Liver (tissue), 9 donors: Measurements from ENCODE around the gene ELMO2. TPM values are rescaled to one million over a fixed set of nuclear protein-coding genes. Genes with fewer than 3 reads are reported as not detected.

Experiments
- DNase-seq: peaks from one replicate; pipeline ENCODE4 v3.0.0-alpha.2; 2017; ENCODE audit warnings: low spot score
- H3K27ac ChIP-seq, 2 donors: one replicate each; pipeline ENCODE4 v1.7.0; 2013; ENCODE audit warnings: inconsistent platforms in 2 of 2, low read length in 2 of 2, control low read depth in 1 of 2, low read depth in 1 of 2, mild to moderate bottlenecking in 1 of 2
- H3K27me3 ChIP-seq, 4 donors: one replicate each; pipeline versions ENCODE4 v1.6.1 to v1.7.0; 2013; ENCODE audit warnings: low read length in 3 of 4, inconsistent platforms in 1 of 4, mild to moderate bottlenecking in 1 of 4, moderate library complexity in 1 of 4; ENCODE audit not compliant: control insufficient read depth in 4 of 4, insufficient read depth in 4 of 4
- H3K36me3 ChIP-seq, 4 donors: one replicate each; pipeline versions ENCODE4 v1.6.1 to v1.7.0; 2013; ENCODE audit warnings: low read length in 3 of 4, mild to moderate bottlenecking in 3 of 4, low read depth in 1 of 4, moderate library complexity in 1 of 4; ENCODE audit not compliant: control insufficient read depth in 4 of 4, insufficient read depth in 3 of 4
- H3K4me1 ChIP-seq, 4 donors: one replicate each; pipeline versions ENCODE4 v1.6.1 to v1.7.0; 2013; ENCODE audit warnings: low read length in 3 of 4, mild to moderate bottlenecking in 3 of 4, moderate library complexity in 1 of 4; ENCODE audit not compliant: control insufficient read depth in 4 of 4, insufficient read depth in 4 of 4
- H3K4me3 ChIP-seq, 3 donors: one replicate each; pipeline versions ENCODE4 v1.6.1 to v1.7.0; 2013; ENCODE audit warnings: low read length in 3 of 3, control low read depth in 1 of 3, low read depth in 1 of 3, mild to moderate bottlenecking in 1 of 3
- H3K9ac ChIP-seq, 2 donors: one replicate each; pipeline ENCODE4 v1.7.0; 2013; ENCODE audit warnings: low read length in 2 of 2, mild to moderate bottlenecking in 2 of 2, moderate library complexity in 2 of 2, control low read depth in 1 of 2, low read depth in 1 of 2
- H3K9me3 ChIP-seq, 4 donors: one replicate each; pipeline versions ENCODE4 v1.6.1 to v1.7.0; 2013; ENCODE audit warnings: low read length in 3 of 4; ENCODE audit not compliant: control insufficient read depth in 4 of 4
- CTCF ChIP-seq: fragments of 150-350 bp; IDR thresholded peaks from 2 replicates; pipeline ENCODE4 v1.5.1; 2017; ENCODE audit warnings: improper control_type of control experiment, low read depth, low read length; ENCODE audit not compliant: missing input control
- FOXA1 ChIP-seq: IDR thresholded peaks from 2 replicates; pipeline ENCODE4 v1.6.1; 2016; ENCODE audit warnings: antibody characterized with exemption
- FOXA2 ChIP-seq: IDR thresholded peaks from 2 replicates; pipeline ENCODE4 v1.6.1; 2016; ENCODE audit warnings: antibody characterized with exemption
- GABPA ChIP-seq, 2 donors: IDR thresholded peaks in 1 of 2; conservative IDR thresholded peaks in 1 of 2; 2 replicates each; pipeline ENCODE4 v1.6.1; 2016; ENCODE audit warnings: antibody characterized with exemption in 2 of 2, mild to moderate bottlenecking in 1 of 2, moderate library complexity in 1 of 2
- HNF4A ChIP-seq, 2 donors: conservative IDR thresholded peaks; 2 replicates each; pipeline ENCODE4 v1.6.1; 2016; ENCODE audit warnings: antibody characterized with exemption in 2 of 2, mild to moderate bottlenecking in 2 of 2
- HNF4G ChIP-seq: IDR thresholded peaks from 2 replicates; pipeline ENCODE4 v1.6.1; 2016; ENCODE audit warnings: antibody characterized with exemption
- JUND ChIP-seq, 2 donors: IDR thresholded peaks; 2 replicates each; pipeline ENCODE4 v1.6.1; 2016; ENCODE audit warnings: antibody characterized with exemption in 2 of 2
- NR2F2 ChIP-seq: IDR thresholded peaks from 2 replicates; pipeline ENCODE4 v1.6.1; 2016; ENCODE audit warnings: antibody characterized with exemption
- RAD21 ChIP-seq, 2 donors: IDR thresholded peaks; 2 replicates each; pipeline ENCODE4 v1.6.1; 2016; ENCODE audit warnings: antibody characterized with exemption in 2 of 2, mild to moderate bottlenecking in 2 of 2
- RXRA ChIP-seq, 2 donors: IDR thresholded peaks; 2 replicates each; pipeline ENCODE4 v1.6.1; 2017 to 2018; ENCODE audit warnings: antibody characterized with exemption in 2 of 2, mild to moderate bottlenecking in 1 of 2
- SP1 ChIP-seq: IDR thresholded peaks from 2 replicates; pipeline ENCODE4 v1.6.1; 2018; ENCODE audit warnings: antibody characterized with exemption, mild to moderate bottlenecking
- TAF1 ChIP-seq: conservative IDR thresholded peaks from 2 replicates; pipeline ENCODE4 v1.6.1; 2016; ENCODE audit warnings: antibody characterized with exemption, mild to moderate bottlenecking
- YY1 ChIP-seq: IDR thresholded peaks from 2 replicates; pipeline ENCODE4 v1.6.1; 2016; ENCODE audit warnings: antibody characterized with exemption, mild to moderate bottlenecking
- WGBS: extraction: QIAGEN DNeasy Blood & Tissue Kit; methylation state at CpG from one replicate; pipeline ENCODE4 v1.1.7; 2013; 5-methylcytosine and 5-hydroxymethylcytosine counted together
- polyA plus RNA-seq, 2 donors: library from polyadenylated mRNA; stranded (reverse) in 1 of 2; unstranded in 1 of 2; fragments of 200-250 nt in 1 of 2; fragments of >200 nt in 1 of 2; fragmentation: Nextera tagmentation in 1 of 2; extraction: Ambion mirVana in 1 of 2; gene quantifications; one replicate each; pipeline versions ENCODE4 v1.2.1 to v1.2.3, GENCODE V29; 2013 to 2015
- total RNA-seq, 2 donors: library from RNA; depleted of rRNA; stranded (reverse); fragments of >200 nt; gene quantifications; one replicate each; pipeline ENCODE4 v1.2.3, GENCODE V29; 2014
- TF ChIP-seq, protein P1 (sequence below): IDR thresholded peaks from 2 replicates; pipeline ENCODE4 v1.6.1; 2016; ENCODE audit warnings: antibody characterized with exemption
- TF ChIP-seq, protein P2 (sequence below): IDR thresholded peaks from 2 replicates; pipeline ENCODE4 v1.6.1; 2016; ENCODE audit warnings: antibody characterized with exemption, mild to moderate bottlenecking
- TF ChIP-seq, protein P3 (sequence below): IDR thresholded peaks from 2 replicates; pipeline ENCODE4 v1.6.1; 2016; ENCODE audit warnings: antibody characterized with exemption
- TF ChIP-seq, protein P4 (sequence below): IDR thresholded peaks from 2 replicates; pipeline ENCODE4 v1.6.1; 2016; ENCODE audit warnings: antibody characterized with exemption
- donor health status: healthy.
- donor health status: healthy.
- donor health status: healthy.
- donor health status: healthy.
- donor health status: healthy.

Gene ELMO2
- total and polyA plus RNA-seq, 4 donors = 7.9 to 16.0 (median 13.9) TPM

DNA sequence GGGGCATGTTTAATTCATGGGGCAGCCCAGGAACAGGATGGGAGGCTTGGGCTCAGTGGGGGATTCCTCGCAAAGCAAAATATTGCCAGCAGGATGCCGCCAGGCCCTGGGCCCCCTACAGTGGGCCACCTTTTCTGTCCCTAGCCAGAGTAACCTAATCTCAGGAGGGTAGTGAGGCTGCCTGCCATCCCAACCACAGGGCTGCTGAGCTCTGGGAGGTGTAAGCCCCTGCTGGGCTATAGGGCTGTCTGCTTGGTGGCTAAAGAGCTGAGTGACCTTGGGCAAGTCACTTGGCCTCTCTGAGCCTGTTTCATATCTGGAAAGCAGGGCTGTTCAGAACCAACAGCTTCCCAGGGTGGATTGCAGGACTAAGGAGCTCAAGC is 62.4 kb downstream of the ELMO2 start:
- no peak for TF ChIP-seq CTCF
- TF ChIP-seq, protein P1, sequence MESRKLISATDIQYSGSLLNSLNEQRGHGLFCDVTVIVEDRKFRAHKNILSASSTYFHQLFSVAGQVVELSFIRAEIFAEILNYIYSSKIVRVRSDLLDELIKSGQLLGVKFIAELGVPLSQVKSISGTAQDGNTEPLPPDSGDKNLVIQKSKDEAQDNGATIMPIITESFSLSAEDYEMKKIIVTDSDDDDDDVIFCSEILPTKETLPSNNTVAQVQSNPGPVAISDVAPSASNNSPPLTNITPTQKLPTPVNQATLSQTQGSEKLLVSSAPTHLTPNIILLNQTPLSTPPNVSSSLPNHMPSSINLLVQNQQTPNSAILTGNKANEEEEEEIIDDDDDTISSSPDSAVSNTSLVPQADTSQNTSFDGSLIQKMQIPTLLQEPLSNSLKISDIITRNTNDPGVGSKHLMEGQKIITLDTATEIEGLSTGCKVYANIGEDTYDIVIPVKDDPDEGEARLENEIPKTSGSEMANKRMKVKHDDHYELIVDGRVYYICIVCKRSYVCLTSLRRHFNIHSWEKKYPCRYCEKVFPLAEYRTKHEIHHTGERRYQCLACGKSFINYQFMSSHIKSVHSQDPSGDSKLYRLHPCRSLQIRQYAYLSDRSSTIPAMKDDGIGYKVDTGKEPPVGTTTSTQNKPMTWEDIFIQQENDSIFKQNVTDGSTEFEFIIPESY = no peak
- TF ChIP-seq NR2F2 = no peak
- TF ChIP-seq, protein P2, sequence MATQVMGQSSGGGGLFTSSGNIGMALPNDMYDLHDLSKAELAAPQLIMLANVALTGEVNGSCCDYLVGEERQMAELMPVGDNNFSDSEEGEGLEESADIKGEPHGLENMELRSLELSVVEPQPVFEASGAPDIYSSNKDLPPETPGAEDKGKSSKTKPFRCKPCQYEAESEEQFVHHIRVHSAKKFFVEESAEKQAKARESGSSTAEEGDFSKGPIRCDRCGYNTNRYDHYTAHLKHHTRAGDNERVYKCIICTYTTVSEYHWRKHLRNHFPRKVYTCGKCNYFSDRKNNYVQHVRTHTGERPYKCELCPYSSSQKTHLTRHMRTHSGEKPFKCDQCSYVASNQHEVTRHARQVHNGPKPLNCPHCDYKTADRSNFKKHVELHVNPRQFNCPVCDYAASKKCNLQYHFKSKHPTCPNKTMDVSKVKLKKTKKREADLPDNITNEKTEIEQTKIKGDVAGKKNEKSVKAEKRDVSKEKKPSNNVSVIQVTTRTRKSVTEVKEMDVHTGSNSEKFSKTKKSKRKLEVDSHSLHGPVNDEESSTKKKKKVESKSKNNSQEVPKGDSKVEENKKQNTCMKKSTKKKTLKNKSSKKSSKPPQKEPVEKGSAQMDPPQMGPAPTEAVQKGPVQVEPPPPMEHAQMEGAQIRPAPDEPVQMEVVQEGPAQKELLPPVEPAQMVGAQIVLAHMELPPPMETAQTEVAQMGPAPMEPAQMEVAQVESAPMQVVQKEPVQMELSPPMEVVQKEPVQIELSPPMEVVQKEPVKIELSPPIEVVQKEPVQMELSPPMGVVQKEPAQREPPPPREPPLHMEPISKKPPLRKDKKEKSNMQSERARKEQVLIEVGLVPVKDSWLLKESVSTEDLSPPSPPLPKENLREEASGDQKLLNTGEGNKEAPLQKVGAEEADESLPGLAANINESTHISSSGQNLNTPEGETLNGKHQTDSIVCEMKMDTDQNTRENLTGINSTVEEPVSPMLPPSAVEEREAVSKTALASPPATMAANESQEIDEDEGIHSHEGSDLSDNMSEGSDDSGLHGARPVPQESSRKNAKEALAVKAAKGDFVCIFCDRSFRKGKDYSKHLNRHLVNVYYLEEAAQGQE = no peak
- TF ChIP-seq, protein P3, sequence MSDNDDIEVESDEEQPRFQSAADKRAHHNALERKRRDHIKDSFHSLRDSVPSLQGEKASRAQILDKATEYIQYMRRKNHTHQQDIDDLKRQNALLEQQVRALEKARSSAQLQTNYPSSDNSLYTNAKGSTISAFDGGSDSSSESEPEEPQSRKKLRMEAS = no peak
- TF ChIP-seq, protein P4, sequence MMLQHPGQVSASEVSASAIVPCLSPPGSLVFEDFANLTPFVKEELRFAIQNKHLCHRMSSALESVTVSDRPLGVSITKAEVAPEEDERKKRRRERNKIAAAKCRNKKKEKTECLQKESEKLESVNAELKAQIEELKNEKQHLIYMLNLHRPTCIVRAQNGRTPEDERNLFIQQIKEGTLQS = no peak
- TF ChIP-seq RXRA (IDR thresholded peaks at IDR 0.05) = no peak
- TF ChIP-seq FOXA1 = no peak
- no peak for TF ChIP-seq YY1
- no peak for TF ChIP-seq RAD21 (IDR thresholded peaks at IDR 0.05)
- no peak for TF ChIP-seq HNF4G
- TF ChIP-seq HNF4A (conservative IDR thresholded peaks at IDR 0.05) = no peak
- TF ChIP-seq GABPA (IDR thresholded peaks at IDR 0.05 in 1 of 2, conservative IDR thresholded peaks at IDR 0.05 in 1 of 2) = no peak
- no peak for TF ChIP-seq FOXA2
- TF ChIP-seq TAF1 = no peak
- Histone ChIP-seq H3K36me3 (peaks cover 0 to 2% (median 0%) of the 10 kb centered on the region in 4 donors), H3K27me3 (peaks cover 0 to 4% (median 1%) of the 10 kb centered on the region in 4 donors), H3K4me3 (no peak overlapping the region), H3K27ac (no peak overlapping the region), H3K4me1 (peaks cover 0 to 6% (median 2%) of the 10 kb centered on the region in 4 donors), H3K9ac (no peak overlapping the region), H3K9me3 (no peaks in the 10 kb centered on the region)
- DNase-seq = no peak
- 57% methylated on average over 2 of the region's 2 CpGs for WGBS

- H3K27me3 ChIP-seq = peaks cover 0 to 4% (median 1%) of the 10 kb centered on the region in 4 donors
- TF ChIP-seq, protein P4 = no peak
- no peak for TF ChIP-seq JUND (IDR thresholded peaks at IDR 0.05)
- no peak for TF ChIP-seq RAD21 (IDR thresholded peaks at IDR 0.05)
- TF ChIP-seq, protein P1 = no peak
- no peak for TF ChIP-seq SP1
- TF ChIP-seq YY1 = no peak
- no peak for TF ChIP-seq HNF4G
- TF ChIP-seq, protein P3 = no peak
- TF ChIP-seq CTCF = no peak
- no peak for TF ChIP-seq FOXA1
Measured at GRCh38 chr20:46343348-46343974, 63.0 kb downstream of the ELMO2 start.

More at GRCh38 chr20:46343348-46343974, 63.0 kb downstream of the ELMO2 start:
- Histone ChIP-seq H3K4me3 (no peak overlapping the region), H3K9me3 (no peaks in the 10 kb centered on the region), H3K4me1 (peaks cover 0 to 6% (median 2%) of the 10 kb centered on the region in 4 donors), H3K27ac (no peak overlapping the region), H3K9ac (no peak overlapping the region), H3K36me3 (peaks cover 0 to 2% (median 0%) of the 10 kb centered on the region in 4 donors)
- no peak for DNase-seq
- 12% methylated on average over 17 of the region's 17 CpGs for WGBS
